ENCODE data around the gene NOTUM.

- TF ChIP-seq CTCF (conservative IDR thresholded peaks at IDR 0.05 in 1 of 2, IDR thresholded peaks at IDR 0.05 in 1 of 2; ENCODE audit: low read depth in 1 of 2, low read length in 2 of 2) (no peak), EZH2 (IDR thresholded peaks at IDR 0.05; ENCODE audit: low read length, missing control alignments) (no peak)
Observed at GRCh38 chr17:81918832-81919545, 42.0 kb downstream of the NOTUM start.
